Activated naive CD4-positive, alpha-beta T cell treated with anti-CD3 and anti-CD28 coated beads, Interleukin-2, amount 10 ng/mL, durations not matched to agents 7 days and 5 days (primary cell): ENCODE measurements around the gene MRPL16.

Source experiments
- CTCF ChIA-PET: fragments of 350-600 bp; sonication (Branson Sonifier 250); formaldehyde crosslinking; loops from one replicate; lab custom pipeline; 2021; ENCODE audit warnings: antibody characterized with exemption; lab: Charles Lee
- DNase-seq: peaks from one replicate; pipeline ENCODE4 v3.0.0-alpha.2; 2020
- H3K27ac Mint-ChIP-seq: one replicate; pipeline ENCODE4 v1.8.0; 2021; ENCODE audit warnings: mild to moderate bottlenecking, moderate library complexity, mixed read lengths
- H3K27me3 Mint-ChIP-seq: one replicate; pipeline ENCODE4 v1.8.0; 2021; ENCODE audit warnings: mild to moderate bottlenecking, mixed read lengths
- H3K36me3 Mint-ChIP-seq: one replicate; pipeline ENCODE4 v1.8.0; 2021; ENCODE audit warnings: mixed read lengths
- H3K4me1 Mint-ChIP-seq: one replicate; pipeline ENCODE4 v1.8.0; 2021; ENCODE audit warnings: mixed read lengths
- H3K4me3 Mint-ChIP-seq: one replicate; pipeline ENCODE4 v1.8.0; 2021; ENCODE audit warnings: mild to moderate bottlenecking, moderate library complexity, mixed read lengths
- H3K9me3 Mint-ChIP-seq: one replicate; pipeline ENCODE4 v1.8.0; 2021; ENCODE audit warnings: mixed read lengths

The MRPL16 gene

GRCh38 chr11:59758401-59759037, 52.1 kb downstream of the MRPL16 start:
- H3K27me3 Mint-ChIP-seq = peaks cover 16% of the 10 kb centered on the region
- H3K4me3 Mint-ChIP-seq = no peak overlapping the region
- H3K27ac Mint-ChIP-seq = no peak overlapping the region
- CTCF ChIA-PET = interaction anchor here (7.2 kb wide), 1 partner anchor 42 kb away, joined by 121 read pairs; no protein-coding TSS in a partner anchor
- DNase-seq = no peak
- no peaks in the 10 kb centered on the region for H3K9me3 Mint-ChIP-seq
- peaks cover 29% of the 10 kb centered on the region for H3K4me1 Mint-ChIP-seq
- peaks cover 26% of the 10 kb centered on the region for H3K36me3 Mint-ChIP-seq

- H3K36me3 Mint-ChIP-seq = peaks cover 20% of the 10 kb centered on the region
These were observed 53.7 kb downstream of the MRPL16 start for GRCh38 chr11:59756845-59757244.

DNA sequence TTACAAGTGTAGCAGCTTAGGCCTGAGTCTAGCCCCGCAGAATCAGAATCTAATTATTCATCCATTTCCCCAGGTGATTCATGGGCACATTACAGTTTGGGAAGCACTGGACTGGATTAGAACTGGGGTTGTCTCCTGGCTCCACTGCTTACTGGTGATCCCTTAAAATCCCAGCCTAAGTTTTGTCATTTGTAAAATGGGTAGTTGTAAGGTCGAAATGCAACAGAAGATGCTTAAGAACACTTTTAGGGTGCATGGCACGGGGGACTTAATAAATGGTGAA, 54.1 kb downstream of the MRPL16 start:
- Mint-ChIP-seq H3K27ac (no peak overlapping the region), H3K36me3 (peaks cover 19% of the 10 kb centered on the region), H3K9me3 (no peaks in the 10 kb centered on the region), H3K4me1 (peaks cover 29% of the 10 kb centered on the region), H3K27me3 (peaks cover 16% of the 10 kb centered on the region), H3K4me3 (peak overlapping the region; percentile 78)
- CTCF ChIA-PET = interaction anchor here (0.9 to 7.2 kb wide), 4 partner anchors 11 to 53 kb away, joined by 3 to 121 read pairs (median 29); partner anchors contain the start of gene MRPL16
- DNase-seq = no peak

More at GRCh38 chr11:59756845-59757244, 53.7 kb downstream of the MRPL16 start:
- no peak for DNase-seq
- no peaks in the 10 kb centered on the region for H3K9me3 Mint-ChIP-seq
- peak overlapping the region; percentile 78 for H3K4me3 Mint-ChIP-seq
- H3K27me3 Mint-ChIP-seq = peaks cover 16% of the 10 kb centered on the region
- peak overlapping the region; percentile 12 for H3K27ac Mint-ChIP-seq
- CTCF ChIA-PET = interaction anchor here (4.1 to 7.2 kb wide), 2 partner anchors 11 to 44 kb away, joined by 24 to 121 read pairs; no protein-coding TSS in a partner anchor
- H3K4me1 Mint-ChIP-seq = peaks cover 29% of the 10 kb centered on the region
